ENCODE data around the gene COL12A1. TPM values are rescaled to one million over a fixed set of nuclear protein-coding genes. Genes with fewer than 3 reads are reported as not detected.
A peak's percentile ranks its signal among the peaks of the same experiment; 100 is the strongest.

The COL12A1 gene
- total RNA-seq, 2 experiments from 2014 or later = not detected

GRCh38 chr6:75236630-75237029 lies 30.8 kb upstream of the COL12A1 start:
- DNase-seq = no peak
- H3K4me1 Mint-ChIP-seq (ENCODE audit: low read depth) = peaks cover 20% of the 10 kb centered on the region
- no peak for ATAC-seq (ENCODE audit: poor library complexity)
- no peaks in the 10 kb centered on the region for H3K27me3 ChIP-seq (ENCODE audit: control insufficient read depth in 1 of 2, insufficient read depth in 2 of 2, low read length in 2 of 2)
- ChIA-PET POLR2A (no interaction called here), CTCF (no interaction called here)
- no peaks in the 10 kb centered on the region for H3K9me3 ChIP-seq (ENCODE audit: control insufficient read depth in 1 of 2, insufficient read depth in 1 of 2, low read length in 2 of 2)
- H3K9me3 Mint-ChIP-seq = no peaks in the 10 kb centered on the region
- no peak overlapping the region for H3K27ac Mint-ChIP-seq
- H3K27me3 Mint-ChIP-seq = no peaks in the 10 kb centered on the region
- H3K4me3 ChIP-seq (ENCODE audit: low read length) = no peak overlapping the region
- TF ChIP-seq, protein P1, sequence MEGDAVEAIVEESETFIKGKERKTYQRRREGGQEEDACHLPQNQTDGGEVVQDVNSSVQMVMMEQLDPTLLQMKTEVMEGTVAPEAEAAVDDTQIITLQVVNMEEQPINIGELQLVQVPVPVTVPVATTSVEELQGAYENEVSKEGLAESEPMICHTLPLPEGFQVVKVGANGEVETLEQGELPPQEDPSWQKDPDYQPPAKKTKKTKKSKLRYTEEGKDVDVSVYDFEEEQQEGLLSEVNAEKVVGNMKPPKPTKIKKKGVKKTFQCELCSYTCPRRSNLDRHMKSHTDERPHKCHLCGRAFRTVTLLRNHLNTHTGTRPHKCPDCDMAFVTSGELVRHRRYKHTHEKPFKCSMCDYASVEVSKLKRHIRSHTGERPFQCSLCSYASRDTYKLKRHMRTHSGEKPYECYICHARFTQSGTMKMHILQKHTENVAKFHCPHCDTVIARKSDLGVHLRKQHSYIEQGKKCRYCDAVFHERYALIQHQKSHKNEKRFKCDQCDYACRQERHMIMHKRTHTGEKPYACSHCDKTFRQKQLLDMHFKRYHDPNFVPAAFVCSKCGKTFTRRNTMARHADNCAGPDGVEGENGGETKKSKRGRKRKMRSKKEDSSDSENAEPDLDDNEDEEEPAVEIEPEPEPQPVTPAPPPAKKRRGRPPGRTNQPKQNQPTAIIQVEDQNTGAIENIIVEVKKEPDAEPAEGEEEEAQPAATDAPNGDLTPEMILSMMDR (IDR thresholded peaks at IDR 0.05) = no peak
- H3K27ac ChIP-seq (ENCODE audit: low read depth in 1 of 2, low read length in 2 of 2) = no peak overlapping the region
- H3K4me1 ChIP-seq (ENCODE audit: insufficient read depth, low read length) = peaks cover 6% of the 10 kb centered on the region
- peaks cover 51% of the 10 kb centered on the region for H3K36me3 Mint-ChIP-seq (ENCODE audit: low read depth)
- peaks cover 42% of the 10 kb centered on the region for H3K36me3 ChIP-seq (ENCODE audit: insufficient read depth, low read length)
- H3K4me3 Mint-ChIP-seq = no peak overlapping the region
- intact Hi-C loops (cut with DNase I, micrococcal nuclease) = no loop called here

DNA sequence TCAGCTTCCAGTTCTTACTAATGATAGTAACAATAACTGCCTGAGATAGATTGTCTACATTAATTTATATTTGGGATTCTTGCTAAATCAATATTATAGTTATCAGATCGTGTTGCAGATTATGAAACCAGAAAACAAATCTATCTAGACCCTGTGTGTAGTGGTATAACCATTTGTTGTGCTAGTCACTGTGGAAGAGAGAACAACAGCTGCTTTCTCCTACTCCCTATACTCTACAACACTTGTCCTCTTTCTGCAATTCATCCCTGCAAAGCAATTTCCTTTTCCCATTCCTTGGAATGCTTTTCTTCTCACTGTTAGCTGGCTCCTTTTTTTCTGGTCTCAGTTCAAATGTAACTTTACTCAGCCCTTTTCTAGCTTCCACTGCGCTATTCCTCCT lies 29.4 kb upstream of the COL12A1 start:
- no peaks in the 10 kb centered on the region for H3K27me3 Mint-ChIP-seq
- no peaks in the 10 kb centered on the region for H3K9me3 Mint-ChIP-seq
- Histone ChIP-seq H3K27ac (ENCODE audit: low read depth in 1 of 2, low read length in 2 of 2) (no peak overlapping the region), H3K9me3 (ENCODE audit: control insufficient read depth in 1 of 2, insufficient read depth in 1 of 2, low read length in 2 of 2) (no peaks in the 10 kb centered on the region), H3K36me3 (ENCODE audit: insufficient read depth, low read length) (peaks cover 31% of the 10 kb centered on the region), H3K4me3 (ENCODE audit: low read length) (no peak overlapping the region), H3K4me1 (ENCODE audit: insufficient read depth, low read length) (no peaks in the 10 kb centered on the region), H3K27me3 (ENCODE audit: control insufficient read depth in 1 of 2, insufficient read depth in 2 of 2, low read length in 2 of 2) (no peaks in the 10 kb centered on the region)
- TF ChIP-seq, protein P1 (IDR thresholded peaks at IDR 0.05) = no peak
- ATAC-seq (ENCODE audit: poor library complexity) (no peak), DNase-seq (no peak)
- H3K27ac Mint-ChIP-seq = peak overlapping the region; percentile 45
- peaks cover 11% of the 10 kb centered on the region for H3K4me1 Mint-ChIP-seq (ENCODE audit: low read depth)
- H3K4me3 Mint-ChIP-seq = no peak overlapping the region
- peaks cover 39% of the 10 kb centered on the region for H3K36me3 Mint-ChIP-seq (ENCODE audit: low read depth)
- ChIA-PET POLR2A (interaction anchor here (1.1 kb wide), 1 partner anchor 50 kb away, joined by 3 read pairs; the partner anchor contains the start of gene TMEM30A), CTCF (no interaction called here)
- intact Hi-C loops (cut with DNase I, micrococcal nuclease) = no loop called here

DNA sequence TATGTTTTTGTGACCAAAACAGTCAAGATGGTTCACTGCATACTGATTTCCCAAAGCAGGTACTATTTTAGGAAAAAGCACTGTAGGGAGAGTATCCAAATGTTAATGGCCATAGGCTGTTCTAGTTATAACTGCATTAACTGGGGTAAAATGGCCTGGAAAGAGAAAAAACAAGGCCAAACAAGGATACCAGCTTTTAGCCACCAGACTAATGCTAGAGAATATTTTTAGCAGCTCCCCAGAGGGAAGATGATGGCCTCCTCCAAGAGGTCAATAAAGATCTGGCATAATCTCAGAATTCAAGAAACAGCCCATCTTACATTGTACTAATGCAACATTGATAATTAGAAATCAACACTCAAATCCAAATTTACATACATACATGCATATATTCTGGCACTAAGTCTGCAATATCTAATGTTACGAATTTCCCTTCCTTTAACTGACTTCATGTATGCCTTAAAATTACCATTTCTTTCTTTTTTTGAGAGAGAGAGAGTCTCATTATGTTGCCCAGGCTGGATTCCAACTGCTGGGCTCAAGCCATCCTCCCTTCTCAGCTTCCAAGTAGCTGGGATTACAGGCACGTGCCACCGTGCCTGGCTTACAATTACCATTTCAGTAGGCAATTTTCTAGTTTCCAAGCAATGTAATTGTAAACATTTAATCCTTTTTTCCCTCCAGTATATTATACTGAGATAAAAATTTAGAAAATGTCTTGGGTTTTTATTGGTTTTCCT lies 28.4 kb upstream of the COL12A1 start:
- no peak overlapping the region for H3K27ac ChIP-seq (ENCODE audit: low read depth in 1 of 2, low read length in 2 of 2)

More for the DNA sequence above, 28.4 kb upstream of the COL12A1 start:
- Mint-ChIP-seq H3K4me1 (ENCODE audit: low read depth) (peaks cover 1% of the 10 kb centered on the region), H3K27ac (peak overlapping the region; percentile 45), H3K9me3 (no peaks in the 10 kb centered on the region), H3K27me3 (no peaks in the 10 kb centered on the region), H3K36me3 (ENCODE audit: low read depth) (peaks cover 29% of the 10 kb centered on the region), H3K4me3 (no peak overlapping the region)
- no peaks in the 10 kb centered on the region for H3K27me3 ChIP-seq (ENCODE audit: control insufficient read depth in 1 of 2, insufficient read depth in 2 of 2, low read length in 2 of 2)
- POLR2A ChIA-PET = interaction anchor here (1.1 kb wide), 1 partner anchor 51 kb away, joined by 3 read pairs; the partner anchor contains the start of gene TMEM30A
- TF ChIP-seq, protein P1 (IDR thresholded peaks at IDR 0.05) = no peak
- intact Hi-C loops (cut with DNase I, micrococcal nuclease) = no loop called here
- H3K4me3 ChIP-seq (ENCODE audit: low read length) = no peak overlapping the region
- no peak for DNase-seq
- no peak for ATAC-seq (ENCODE audit: poor library complexity)
- peaks cover 26% of the 10 kb centered on the region for H3K36me3 ChIP-seq (ENCODE audit: insufficient read depth, low read length)
- CTCF ChIA-PET = no interaction called here
- no peaks in the 10 kb centered on the region for H3K9me3 ChIP-seq (ENCODE audit: control insufficient read depth in 1 of 2, insufficient read depth in 1 of 2, low read length in 2 of 2)
- no peaks in the 10 kb centered on the region for H3K4me1 ChIP-seq (ENCODE audit: insufficient read depth, low read length)
